Erythroblast (primary cell): ENCODE data around the gene TRPM3.

Experiments used
- GATA1 ChIP-seq: IDR thresholded peaks from 2 replicates; pipeline ENCODE4 v1.6.1; 2011; ENCODE audit warnings: low read depth, mild to moderate bottlenecking, control low read depth, low read length, moderate library complexity
- POLR2A ChIP-seq: IDR thresholded peaks from 2 replicates; pipeline ENCODE4 v1.6.1; 2011; ENCODE audit warnings: mild to moderate bottlenecking, low read length

- TF ChIP-seq POLR2A (no peak), GATA1 (no peak)
These were observed 420.3 kb downstream of the TRPM3 start for GRCh38 chr9:70701163-70701562.
